RWPE2 (cell line): ENCODE data around the gene FCHO1.
"Not testable (repeated sequence)": the region's sequence is repeated elsewhere in the genome, so short reads cannot be mapped to it uniquely, and the experiment has no call there.

ENCODE experiments used
- ATAC-seq: fragments of 200-7000 bp; cut with Tn5 transposase; 3 replicates; pipeline ENCODE4 v1.9.1; 2021; ENCODE audit warnings: low read depth
- DNase-seq: peaks from one replicate; pipeline ENCODE4 v3.0.0-alpha.2; 2020; ENCODE audit warnings: low spot score
- H3K27ac ChIP-seq: fragments of 450-650 bp; 2 replicates; pipeline ENCODE4 v1.5.1; 2017; ENCODE audit warnings: mild to moderate bottlenecking; ENCODE audit not compliant: poor library complexity, severe bottlenecking
- H3K27me3 ChIP-seq: fragments of 250-450 bp; sonication (Bioruptor Pico); 2 replicates; pipeline ENCODE4 v1.5.1; 2021; ENCODE audit warnings: mild to moderate bottlenecking, moderate library complexity; ENCODE audit not compliant: insufficient read depth, poor library complexity, severe bottlenecking
- H3K36me3 ChIP-seq: fragments of 250-450 bp; sonication (Bioruptor Pico); 2 replicates; pipeline ENCODE4 v1.5.1; 2020; ENCODE audit warnings: low read depth, mild to moderate bottlenecking, moderate library complexity
- H3K4me1 ChIP-seq: fragments of 250-450 bp; sonication (Bioruptor Pico); 2 replicates; pipeline ENCODE4 v1.5.1; 2021; ENCODE audit warnings: mild to moderate bottlenecking, moderate library complexity; ENCODE audit not compliant: insufficient read depth, poor library complexity, severe bottlenecking
- H3K4me3 ChIP-seq: fragments of 250-450 bp; sonication (Bioruptor Pico); 2 replicates; pipeline ENCODE4 v1.5.1; 2021; ENCODE audit warnings: mild to moderate bottlenecking, moderate library complexity; ENCODE audit not compliant: severe bottlenecking
- H3K9me3 ChIP-seq: fragments of 250-450 bp; sonication (Bioruptor Pico); 2 replicates; pipeline ENCODE4 v1.5.1; 2021; ENCODE audit warnings: mild to moderate bottlenecking, moderate library complexity; ENCODE audit not compliant: severe bottlenecking
- TF ChIP-seq, protein P1 (sequence below): fragments of 450-650 bp; IDR thresholded peaks from one replicate; pipeline ENCODE4 v1.5.1; 2017; ENCODE audit warnings: mild to moderate bottlenecking, moderate library complexity; ENCODE audit not compliant: poor library complexity, severe bottlenecking

The FCHO1 gene

DNA sequence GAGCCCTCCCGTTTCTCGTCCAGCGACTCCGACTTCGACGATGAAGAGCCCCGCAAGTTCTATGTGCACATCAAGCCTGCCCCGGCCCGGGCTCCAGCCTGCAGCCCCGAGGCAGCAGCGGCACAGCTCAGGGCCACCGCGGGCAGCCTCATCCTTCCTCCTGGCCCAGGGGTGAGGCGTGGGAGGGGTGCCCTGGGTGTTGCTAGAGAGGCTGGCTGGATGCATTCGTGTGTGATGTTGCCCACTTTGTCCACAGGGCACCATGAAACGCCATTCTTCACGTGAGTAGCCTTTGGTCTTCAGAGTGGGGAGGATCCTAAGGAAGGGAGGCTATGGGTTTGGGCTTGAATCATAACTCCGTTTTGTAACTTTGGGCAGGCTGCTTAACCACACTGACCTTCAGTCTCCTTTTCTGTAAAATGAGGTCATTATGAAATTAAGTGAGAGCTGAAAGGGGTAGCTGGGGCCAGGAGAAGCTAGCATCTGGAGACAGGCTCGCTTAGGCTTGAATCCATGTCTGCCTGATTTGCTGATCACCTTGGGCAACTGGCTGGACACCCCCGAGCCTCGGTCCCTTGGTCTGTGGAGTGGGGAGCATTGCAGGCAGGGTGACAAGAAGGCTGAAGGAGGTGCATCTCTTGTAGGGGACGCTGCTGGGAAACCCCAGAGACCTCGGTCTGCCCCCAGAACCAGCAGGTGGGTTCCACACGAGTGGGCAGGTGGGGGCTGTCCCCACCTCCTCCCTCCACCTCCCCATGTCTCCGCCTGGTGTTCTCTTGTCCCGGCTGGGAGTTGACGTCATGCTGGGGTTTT is 24.9 kb downstream of the FCHO1 start:
- DNase-seq (no peak), ATAC-seq (no peak)
- TF ChIP-seq, protein P1, sequence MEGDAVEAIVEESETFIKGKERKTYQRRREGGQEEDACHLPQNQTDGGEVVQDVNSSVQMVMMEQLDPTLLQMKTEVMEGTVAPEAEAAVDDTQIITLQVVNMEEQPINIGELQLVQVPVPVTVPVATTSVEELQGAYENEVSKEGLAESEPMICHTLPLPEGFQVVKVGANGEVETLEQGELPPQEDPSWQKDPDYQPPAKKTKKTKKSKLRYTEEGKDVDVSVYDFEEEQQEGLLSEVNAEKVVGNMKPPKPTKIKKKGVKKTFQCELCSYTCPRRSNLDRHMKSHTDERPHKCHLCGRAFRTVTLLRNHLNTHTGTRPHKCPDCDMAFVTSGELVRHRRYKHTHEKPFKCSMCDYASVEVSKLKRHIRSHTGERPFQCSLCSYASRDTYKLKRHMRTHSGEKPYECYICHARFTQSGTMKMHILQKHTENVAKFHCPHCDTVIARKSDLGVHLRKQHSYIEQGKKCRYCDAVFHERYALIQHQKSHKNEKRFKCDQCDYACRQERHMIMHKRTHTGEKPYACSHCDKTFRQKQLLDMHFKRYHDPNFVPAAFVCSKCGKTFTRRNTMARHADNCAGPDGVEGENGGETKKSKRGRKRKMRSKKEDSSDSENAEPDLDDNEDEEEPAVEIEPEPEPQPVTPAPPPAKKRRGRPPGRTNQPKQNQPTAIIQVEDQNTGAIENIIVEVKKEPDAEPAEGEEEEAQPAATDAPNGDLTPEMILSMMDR, result no peak
- no peak overlapping the region for H3K4me3 ChIP-seq
- no peaks in the 10 kb centered on the region for H3K4me1 ChIP-seq
- H3K9me3 ChIP-seq, result no peaks in the 10 kb centered on the region
- H3K27ac ChIP-seq, result no peak overlapping the region
- H3K36me3 ChIP-seq, result no peaks in the 10 kb centered on the region
- no peaks in the 10 kb centered on the region for H3K27me3 ChIP-seq

DNA sequence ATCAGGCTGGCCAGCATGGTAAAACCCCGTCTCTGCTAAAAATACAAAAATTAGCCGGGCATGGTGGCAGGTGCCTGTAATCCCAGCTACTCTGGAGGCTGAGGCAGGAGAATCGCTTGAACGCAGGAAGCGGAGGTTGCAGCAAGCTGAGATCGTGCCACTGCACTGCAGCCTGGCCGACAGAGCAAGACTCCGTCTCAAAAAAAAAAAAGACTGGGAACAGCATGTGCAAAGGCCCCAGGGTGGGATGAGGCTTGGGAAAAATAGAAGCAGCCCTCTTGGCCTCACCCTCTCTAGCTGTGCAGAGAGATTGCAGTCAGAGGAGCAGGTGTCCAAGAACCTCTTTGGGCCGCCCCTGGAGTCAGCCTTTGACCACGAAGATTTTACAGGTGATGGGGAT is 26.6 kb downstream of the FCHO1 start:
- not testable (repeated sequence) for H3K4me1 ChIP-seq, ATAC-seq, H3K4me3 ChIP-seq, H3K27ac ChIP-seq, H3K9me3 ChIP-seq, H3K27me3 ChIP-seq, H3K36me3 ChIP-seq, DNase-seq

DNA sequence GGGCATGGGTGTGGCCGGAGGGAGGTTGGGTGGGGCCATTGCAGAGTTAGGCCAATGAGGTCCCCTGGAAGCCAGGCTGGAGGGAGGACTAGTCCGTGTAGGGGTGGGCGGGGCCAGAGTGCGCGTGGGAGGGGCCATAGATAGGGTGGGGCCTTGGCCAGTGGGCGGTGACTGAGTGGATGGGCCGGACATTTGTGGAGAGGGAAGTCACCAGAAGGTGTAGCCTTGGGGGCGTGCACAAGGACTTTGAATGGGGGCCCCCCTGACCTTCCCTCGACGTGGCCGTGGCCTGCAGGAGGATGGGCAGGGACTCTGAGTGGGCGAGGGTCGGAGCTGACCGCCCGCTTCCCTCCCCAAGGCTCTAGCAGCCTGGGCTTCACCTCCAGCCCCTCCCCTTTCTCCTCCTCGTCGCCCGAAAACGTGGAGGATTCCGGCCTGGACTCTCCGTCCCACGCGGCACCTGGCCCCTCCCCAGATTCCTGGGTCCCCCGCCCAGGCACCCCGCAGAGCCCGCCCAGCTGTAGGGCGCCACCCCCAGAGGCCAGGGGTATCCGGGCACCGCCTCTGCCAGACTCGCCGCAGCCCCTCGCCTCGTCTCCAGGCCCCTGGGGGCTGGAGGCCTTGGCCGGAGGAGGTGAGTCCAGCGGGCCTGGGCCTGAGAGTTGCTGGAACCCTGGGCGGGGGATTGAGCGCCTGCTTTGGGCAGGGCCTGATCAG is 27.1 kb downstream of the FCHO1 start:
- Histone ChIP-seq H3K4me3 (peak overlapping the region; percentile 33), H3K9me3 (no peaks in the 10 kb centered on the region), H3K27me3 (no peaks in the 10 kb centered on the region), H3K4me1 (no peaks in the 10 kb centered on the region), H3K36me3 (no peaks in the 10 kb centered on the region), H3K27ac (peak overlapping the region; percentile 12)
- TF ChIP-seq, protein P1, result no peak
- peak; percentile 91 for DNase-seq
- peak; percentile 83 for ATAC-seq

DNA sequence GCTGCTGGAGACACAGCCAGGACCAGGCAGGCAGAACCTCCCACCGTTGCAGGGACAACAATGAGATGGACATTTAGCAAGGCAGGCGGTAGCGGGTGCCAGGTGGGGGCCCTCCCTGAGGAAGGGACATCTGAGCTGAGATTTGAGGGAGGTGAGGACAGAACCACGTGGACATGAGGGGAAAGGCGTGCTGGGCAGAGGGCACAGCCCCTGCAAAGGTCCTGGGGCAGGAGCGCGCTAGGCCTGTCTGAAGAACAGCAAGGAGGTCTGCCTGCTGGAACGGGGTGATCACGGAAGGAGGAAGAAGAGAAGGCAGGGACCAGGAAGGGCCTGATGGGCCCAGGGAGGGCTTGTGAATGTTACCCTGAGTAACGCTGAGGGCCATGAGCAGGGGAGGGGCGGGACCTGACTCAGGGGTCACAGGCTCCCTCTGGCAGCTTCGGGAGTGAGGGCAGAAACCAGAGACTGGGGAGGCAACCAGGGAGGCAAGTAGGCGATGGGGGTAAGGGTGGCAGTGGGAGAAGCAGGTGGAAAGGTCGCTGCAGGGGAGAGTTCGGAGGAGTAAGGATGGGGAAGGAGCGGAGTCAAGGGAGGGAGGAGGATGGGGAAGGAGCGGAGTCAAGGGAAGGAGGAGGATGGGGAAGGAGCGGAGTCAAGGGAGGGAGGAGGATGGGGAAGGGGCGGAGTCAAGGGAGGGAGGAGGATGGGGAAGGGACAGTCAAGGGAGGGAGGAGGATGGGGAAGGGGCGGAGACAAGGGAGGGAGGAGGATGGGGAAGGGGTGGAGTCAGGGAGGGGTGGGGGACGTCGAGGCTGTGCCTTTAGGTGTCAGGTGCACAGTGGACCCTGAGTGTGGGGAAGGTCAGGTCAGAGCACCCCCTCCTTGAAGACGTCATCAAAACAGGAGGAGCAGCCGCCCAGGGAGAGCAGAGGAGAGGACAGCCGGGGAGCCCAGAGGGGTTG is 28.0 kb downstream of the FCHO1 start:
- TF ChIP-seq, protein P1, result no peak
- DNase-seq, result no peak
- Histone ChIP-seq H3K27ac (peak overlapping the region; percentile 12), H3K27me3 (no peaks in the 10 kb centered on the region), H3K9me3 (no peaks in the 10 kb centered on the region), H3K4me1 (no peaks in the 10 kb centered on the region), H3K4me3 (peak overlapping the region; percentile 33), H3K36me3 (no peaks in the 10 kb centered on the region)
- ATAC-seq, result peak; percentile 8

DNA sequence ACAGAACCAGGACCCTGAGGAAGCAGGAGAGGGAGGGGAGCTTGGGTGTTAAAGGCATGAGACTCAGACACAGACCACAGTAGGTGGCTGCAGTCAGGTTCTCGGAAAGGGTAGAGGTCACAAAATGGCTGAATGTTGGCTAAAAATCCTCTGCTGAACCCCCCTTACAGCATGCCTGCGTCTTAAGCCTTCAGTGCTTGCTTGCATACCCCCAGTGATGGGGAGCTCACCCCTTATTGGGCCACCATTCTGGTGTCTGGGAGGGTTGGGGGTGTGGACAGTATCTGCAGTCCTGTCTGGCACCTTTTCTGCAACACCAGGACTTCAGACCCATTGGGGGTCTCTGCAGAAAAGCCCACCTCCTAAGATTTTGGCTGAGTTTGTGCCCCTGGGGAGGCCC is 29.5 kb downstream of the FCHO1 start:
- ATAC-seq, result no peak
- Histone ChIP-seq H3K4me1 (no peaks in the 10 kb centered on the region), H3K36me3 (no peaks in the 10 kb centered on the region), H3K27me3 (no peaks in the 10 kb centered on the region), H3K27ac (no peak overlapping the region), H3K4me3 (no peak overlapping the region), H3K9me3 (no peaks in the 10 kb centered on the region)
- TF ChIP-seq, protein P1, result no peak
- no peak for DNase-seq

DNA sequence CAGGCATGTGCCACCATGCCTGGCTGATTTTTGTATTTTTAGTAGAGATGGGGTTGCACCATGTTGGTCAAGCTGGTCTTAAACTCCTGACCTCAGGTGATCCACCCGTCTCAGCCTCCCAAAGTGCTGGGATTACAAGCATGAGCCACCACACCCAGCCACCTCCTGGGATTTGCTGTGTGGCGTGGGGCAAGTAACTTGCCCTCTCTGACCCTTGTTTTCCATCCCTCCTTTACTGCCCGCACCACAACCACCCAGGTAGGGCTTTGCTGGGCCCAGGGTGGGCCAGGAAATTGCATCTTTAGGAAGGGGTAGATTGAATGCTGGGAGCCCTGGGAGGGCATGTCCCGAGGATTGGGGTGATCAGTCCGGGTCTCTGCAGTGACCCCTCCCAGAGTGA is 32.4 kb downstream of the FCHO1 start:
- not testable (repeated sequence) for H3K4me1 ChIP-seq, DNase-seq, H3K36me3 ChIP-seq, H3K4me3 ChIP-seq, H3K27me3 ChIP-seq, H3K27ac ChIP-seq, H3K9me3 ChIP-seq, ATAC-seq
